ENCODE data around the gene KPNA5.

GRCh38 chr6:116695401-116695800, 14.4 kb downstream of the KPNA5 start:
- TF ChIP-seq CTCF (IDR thresholded peaks at IDR 0.05; ENCODE audit: borderline replicate concordance, extremely low read depth, low read length, poor library complexity, severe bottlenecking) = no peak
- no peak for TF ChIP-seq EZH2 (IDR thresholded peaks at IDR 0.05; ENCODE audit: borderline replicate concordance, low read depth, low read length, severe bottlenecking)
